Effector CD8-positive, alpha-beta T cell (primary cell): ENCODE results near the gene CSTPP1.
"Not testable (repeated sequence)": the region's sequence is repeated elsewhere in the genome, so short reads cannot be mapped to it uniquely, and the experiment has no call there.

ENCODE experiments used
- DNase-seq: peaks from one replicate; lab custom pipeline; 2025; lab: John Stamatoyannopoulos, UW

The CSTPP1 gene

GRCh38 chr11:46953093-46953492 is 16.5 kb downstream of the CSTPP1 start:
- no peak for DNase-seq

- no peak for DNase-seq
These were observed 22.2 kb downstream of the CSTPP1 start for GRCh38 chr11:46958777-46959176.

- no peak for DNase-seq
These were observed 24.5 kb downstream of the CSTPP1 start for GRCh38 chr11:46961041-46961440.

GRCh38 chr11:46961886-46962285 is 25.3 kb downstream of the CSTPP1 start:
- not testable (repeated sequence) for DNase-seq

- DNase-seq, result no peak
These were observed 27.3 kb downstream of the CSTPP1 start for GRCh38 chr11:46963844-46964243.

- DNase-seq, result no peak
These were observed 30.2 kb downstream of the CSTPP1 start for GRCh38 chr11:46966773-46967172.

- DNase-seq, result no peak
These were observed 31.4 kb downstream of the CSTPP1 start for GRCh38 chr11:46967962-46968361.

- DNase-seq, result no peak
These were observed 32.8 kb downstream of the CSTPP1 start for GRCh38 chr11:46969379-46969778.

GRCh38 chr11:46970913-46971625 is 34.5 kb downstream of the CSTPP1 start:
- no peak for DNase-seq

GRCh38 chr11:46972343-46972742 is 35.8 kb downstream of the CSTPP1 start:
- no peak for DNase-seq

- no peak for DNase-seq
These were observed 36.3 kb downstream of the CSTPP1 start for GRCh38 chr11:46972821-46973220.

- DNase-seq, result no peak
These were observed 39.8 kb downstream of the CSTPP1 start for GRCh38 chr11:46976182-46976854.

GRCh38 chr11:46977038-46977813 is 40.7 kb downstream of the CSTPP1 start:
- no peak for DNase-seq

GRCh38 chr11:46978005-46978491 is 41.5 kb downstream of the CSTPP1 start:
- no peak for DNase-seq

- no peak for DNase-seq
These were observed 42.8 kb downstream of the CSTPP1 start for GRCh38 chr11:46979358-46979757.

GRCh38 chr11:46981436-46981835 is 44.9 kb downstream of the CSTPP1 start:
- no peak for DNase-seq

GRCh38 chr11:46982797-46983452 is 46.4 kb downstream of the CSTPP1 start:
- no peak for DNase-seq

- DNase-seq, result no peak
These were observed 47.0 kb downstream of the CSTPP1 start for GRCh38 chr11:46983598-46983997.

GRCh38 chr11:46984548-46984947 is 48.0 kb downstream of the CSTPP1 start:
- DNase-seq, result no peak

GRCh38 chr11:46984987-46985386 is 48.4 kb downstream of the CSTPP1 start:
- no peak for DNase-seq

GRCh38 chr11:46987183-46987582 is 50.6 kb downstream of the CSTPP1 start:
- no peak for DNase-seq
